Endodermal cell (in vitro differentiated cells): Measurements from ENCODE around the gene PRDM15. TPM values are rescaled to one million over a fixed set of nuclear protein-coding genes. Genes with fewer than 3 reads are reported as not detected.

Experiments
- DNase-seq: peaks from one replicate; pipeline ENCODE4 v3.0.0-alpha.2; 2017
- H3K27ac ChIP-seq: 2 replicates; pipeline ENCODE4 v1.5.1; 2013; ENCODE audit warnings: mild to moderate bottlenecking, low read depth, low read length, moderate library complexity
- H3K27me3 ChIP-seq: 2 replicates; pipeline ENCODE4 v1.6.1; 2013; ENCODE audit warnings: mild to moderate bottlenecking, low read length, moderate library complexity; ENCODE audit not compliant: insufficient read depth, control insufficient read depth, poor library complexity, severe bottlenecking
- H3K36me3 ChIP-seq: 2 replicates; pipeline ENCODE4 v1.7.0; 2013; ENCODE audit warnings: mild to moderate bottlenecking, low read length, moderate library complexity; ENCODE audit not compliant: control insufficient read depth, insufficient read depth
- H3K4me1 ChIP-seq: one replicate; pipeline ENCODE4 v1.7.0; 2013; ENCODE audit warnings: low read length; ENCODE audit not compliant: control insufficient read depth, insufficient read depth
- H3K4me3 ChIP-seq: 2 replicates; pipeline ENCODE4 v1.5.1; 2013; ENCODE audit warnings: mild to moderate bottlenecking, low read length, moderate library complexity
- H3K9ac ChIP-seq: 2 replicates; pipeline ENCODE4 v1.6.1; 2013; ENCODE audit warnings: mild to moderate bottlenecking, low read length, moderate library complexity; ENCODE audit not compliant: poor library complexity, severe bottlenecking; ENCODE audit errors: extremely low read depth
- H3K9me3 ChIP-seq: 2 replicates; pipeline ENCODE4 v1.6.1; 2013; ENCODE audit warnings: mild to moderate bottlenecking, low read length, moderate library complexity; ENCODE audit not compliant: control insufficient read depth
- H3K27ac Mint-ChIP-seq: 2 replicates; pipeline ENCODE4 v1.8.0; 2020; ENCODE audit warnings: mixed read lengths
- H3K27me3 Mint-ChIP-seq: 2 replicates; pipeline ENCODE4 v1.8.0; 2021; ENCODE audit warnings: mild to moderate bottlenecking, mixed read lengths; ENCODE audit not compliant: insufficient read depth
- H3K36me3 Mint-ChIP-seq: 2 replicates; pipeline ENCODE4 v1.8.0; 2020; ENCODE audit warnings: low read depth, mixed read lengths
- H3K4me1 Mint-ChIP-seq: 2 replicates; pipeline ENCODE4 v1.8.0; 2020; ENCODE audit warnings: mixed read lengths
- H3K4me3 Mint-ChIP-seq: 2 replicates; pipeline ENCODE4 v1.8.0; 2020; ENCODE audit warnings: mild to moderate bottlenecking, moderate library complexity, mixed read lengths
- H3K9me3 Mint-ChIP-seq: 2 replicates; pipeline ENCODE4 v1.8.0; 2020; ENCODE audit warnings: mild to moderate bottlenecking, mixed read lengths
- WGBS, 2 experiments: methylation state at CpG; one replicate each; pipeline versions ENCODE4 v1.1.5 to v1.1.7; 2013; ENCODE audit warnings: missing lambda C conversion rate in 2 of 2, mixed read lengths in 1 of 2; ENCODE audit not compliant: insufficient coverage in 1 of 2, insufficient read length in 1 of 2; 5-methylcytosine and 5-hydroxymethylcytosine counted together
- total RNA-seq, 2 donors: library from RNA; stranded (reverse); fragmentation: NEBNext Ultra II Directional in 1 of 2; extraction: Animal tissue kit (Norgen Biotek cat#: 25700) in 1 of 2; gene quantifications; 2 replicates in 1 of 2; 3 replicates in 1 of 2; pipeline ENCODE4 v1.2.1, GENCODE V29; 2021
- TF ChIP-seq, protein P1 (sequence below): fragments of 200-600 bp; sonication (generic); conservative IDR thresholded peaks from 2 replicates; pipeline ENCODE4 v1.5.0; 2021; ENCODE audit warnings: antibody characterized with exemption, mild to moderate bottlenecking

PRDM15 gene
- total RNA-seq, 2 donors from 2014 or later, result 8.8 to 10.1 TPM

DNA sequence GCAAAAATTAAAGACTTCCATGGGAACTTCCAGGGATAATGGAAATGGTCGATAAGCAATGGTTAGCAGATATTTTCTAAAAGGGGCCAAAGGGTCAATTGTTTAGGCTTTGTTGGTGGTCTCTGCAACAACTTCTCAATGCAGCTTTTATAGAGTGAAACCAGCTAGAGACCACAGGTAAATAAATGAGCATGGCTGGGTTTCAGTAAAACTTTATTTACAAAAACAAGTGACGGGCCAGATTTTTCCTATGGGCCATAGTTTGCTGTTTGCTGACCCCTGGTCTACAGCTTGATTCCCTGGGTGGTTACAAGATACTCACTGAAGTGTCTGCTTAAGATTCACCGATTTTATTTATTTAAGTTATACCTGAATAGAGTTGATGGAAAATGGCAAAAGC, 22.6 kb upstream of the PRDM15 start:
- peaks cover 22% of the 10 kb centered on the region for H3K36me3 Mint-ChIP-seq
- Histone ChIP-seq H3K4me3 (no peak overlapping the region), H3K9ac (no peak overlapping the region), H3K27ac (no peak overlapping the region), H3K27me3 (no peaks in the 10 kb centered on the region), H3K36me3 (peaks cover 19% of the 10 kb centered on the region), H3K4me1 (no peaks in the 10 kb centered on the region), H3K9me3 (no peaks in the 10 kb centered on the region)
- peaks cover 5% of the 10 kb centered on the region for H3K4me1 Mint-ChIP-seq
- no peak for DNase-seq
- H3K4me3 Mint-ChIP-seq, result no peak overlapping the region
- no peaks in the 10 kb centered on the region for H3K27me3 Mint-ChIP-seq
- 89 to 96% methylated on average over 2 to 3 of the region's 3 CpGs for WGBS, 2 experiments
- no peak overlapping the region for H3K27ac Mint-ChIP-seq
- H3K9me3 Mint-ChIP-seq, result no peaks in the 10 kb centered on the region
- TF ChIP-seq, protein P1, sequence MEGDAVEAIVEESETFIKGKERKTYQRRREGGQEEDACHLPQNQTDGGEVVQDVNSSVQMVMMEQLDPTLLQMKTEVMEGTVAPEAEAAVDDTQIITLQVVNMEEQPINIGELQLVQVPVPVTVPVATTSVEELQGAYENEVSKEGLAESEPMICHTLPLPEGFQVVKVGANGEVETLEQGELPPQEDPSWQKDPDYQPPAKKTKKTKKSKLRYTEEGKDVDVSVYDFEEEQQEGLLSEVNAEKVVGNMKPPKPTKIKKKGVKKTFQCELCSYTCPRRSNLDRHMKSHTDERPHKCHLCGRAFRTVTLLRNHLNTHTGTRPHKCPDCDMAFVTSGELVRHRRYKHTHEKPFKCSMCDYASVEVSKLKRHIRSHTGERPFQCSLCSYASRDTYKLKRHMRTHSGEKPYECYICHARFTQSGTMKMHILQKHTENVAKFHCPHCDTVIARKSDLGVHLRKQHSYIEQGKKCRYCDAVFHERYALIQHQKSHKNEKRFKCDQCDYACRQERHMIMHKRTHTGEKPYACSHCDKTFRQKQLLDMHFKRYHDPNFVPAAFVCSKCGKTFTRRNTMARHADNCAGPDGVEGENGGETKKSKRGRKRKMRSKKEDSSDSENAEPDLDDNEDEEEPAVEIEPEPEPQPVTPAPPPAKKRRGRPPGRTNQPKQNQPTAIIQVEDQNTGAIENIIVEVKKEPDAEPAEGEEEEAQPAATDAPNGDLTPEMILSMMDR, result no peak

GRCh38 chr21:41901099-41901498, 22.0 kb upstream of the PRDM15 start:
- H3K4me1 Mint-ChIP-seq, result peaks cover 2% of the 10 kb centered on the region
- peaks cover 18% of the 10 kb centered on the region for H3K36me3 ChIP-seq
- no peak overlapping the region for H3K27ac ChIP-seq
- no peak overlapping the region for H3K27ac Mint-ChIP-seq
- no peaks in the 10 kb centered on the region for H3K9me3 ChIP-seq
- H3K9ac ChIP-seq, result no peak overlapping the region
- H3K9me3 Mint-ChIP-seq, result no peaks in the 10 kb centered on the region
- no peaks in the 10 kb centered on the region for H3K27me3 Mint-ChIP-seq
- TF ChIP-seq, protein P1, result no peak
- DNase-seq, result no peak
- peaks cover 16% of the 10 kb centered on the region for H3K36me3 Mint-ChIP-seq
- H3K27me3 ChIP-seq, result no peaks in the 10 kb centered on the region
- no peak overlapping the region for H3K4me3 ChIP-seq
- H3K4me1 ChIP-seq, result no peaks in the 10 kb centered on the region
- no peak overlapping the region for H3K4me3 Mint-ChIP-seq
- 93 to 98% methylated on average over 7 to 10 of the region's 12 CpGs for WGBS, 2 experiments

GRCh38 chr21:41900401-41900800, 21.3 kb upstream of the PRDM15 start:
- H3K27ac Mint-ChIP-seq, result no peak overlapping the region
- 97% methylated on average over 6 of the region's 6 CpGs; no CpG with 5 or more reads in 1 of the 2 experiments for WGBS, 2 experiments
- no peaks in the 10 kb centered on the region for H3K4me1 ChIP-seq

More at GRCh38 chr21:41900401-41900800, 21.3 kb upstream of the PRDM15 start:
- Mint-ChIP-seq H3K4me1 (peaks cover 9% of the 10 kb centered on the region), H3K4me3 (no peak overlapping the region), H3K36me3 (peaks cover 14% of the 10 kb centered on the region), H3K27me3 (no peaks in the 10 kb centered on the region), H3K9me3 (no peaks in the 10 kb centered on the region)
- Histone ChIP-seq H3K9ac (no peak overlapping the region), H3K36me3 (peaks cover 12% of the 10 kb centered on the region), H3K27me3 (no peaks in the 10 kb centered on the region), H3K4me3 (no peak overlapping the region), H3K9me3 (no peaks in the 10 kb centered on the region), H3K27ac (no peak overlapping the region)
- TF ChIP-seq, protein P1, result no peak
- DNase-seq, result no peak
